Activated CD4-positive, alpha-beta memory T cell treated with anti-CD3 and anti-CD28 coated beads, Interleukin-2, amount 10 ng/mL, durations not matched to agents 7 days and 5 days (primary cell): ENCODE results near the gene MERTK. TPM values are rescaled to one million over a fixed set of nuclear protein-coding genes. Genes with fewer than 3 reads are reported as not detected.

Experiments used
- CTCF ChIA-PET: fragments of 350-600 bp; sonication (Branson Sonifier 250); formaldehyde crosslinking; loops from one replicate; lab custom pipeline; 2021; ENCODE audit warnings: antibody characterized with exemption, inconsistent platforms; lab: Charles Lee
- POLR2A ChIA-PET: fragments of 350-600 bp; sonication (Branson Sonifier 250); formaldehyde crosslinking; loops from one replicate; lab custom pipeline; 2021; ENCODE audit warnings: antibody characterized with exemption; lab: Charles Lee
- DNase-seq: peaks from one replicate; pipeline ENCODE4 v3.0.0-alpha.2; 2020
- H3K27ac Mint-ChIP-seq: one replicate; pipeline ENCODE4 v1.8.0; 2021; ENCODE audit warnings: mild to moderate bottlenecking, mixed read lengths
- H3K27me3 Mint-ChIP-seq: one replicate; pipeline ENCODE4 v1.8.0; 2021; ENCODE audit warnings: mixed read lengths
- H3K36me3 Mint-ChIP-seq: one replicate; pipeline ENCODE4 v1.8.0; 2021; ENCODE audit warnings: low read depth, mixed read lengths
- H3K4me1 Mint-ChIP-seq: one replicate; pipeline ENCODE4 v1.8.0; 2021; ENCODE audit warnings: mixed read lengths
- H3K4me3 Mint-ChIP-seq: one replicate; pipeline ENCODE4 v1.8.0; 2021; ENCODE audit warnings: mild to moderate bottlenecking, mixed read lengths
- H3K9me3 Mint-ChIP-seq: one replicate; pipeline ENCODE4 v1.8.0; 2021; ENCODE audit warnings: mixed read lengths
- total RNA-seq, 2 experiments: library from RNA; stranded (reverse); gene quantifications; one replicate each; pipeline ENCODE4 v1.2.3, GENCODE V29; 2021

MERTK gene
- total RNA-seq, 2 experiments from 2014 or later = 0.20 to 0.35 TPM

- CTCF ChIA-PET = no interaction called here
These were observed 121.2 kb downstream of the MERTK start for GRCh38 chr2:112019569-112019982.

GRCh38 chr2:112020561-112020960, 122.2 kb downstream of the MERTK start:
- Mint-ChIP-seq H3K36me3 (no peaks in the 10 kb centered on the region), H3K4me3 (no peak overlapping the region), H3K4me1 (peaks cover 2% of the 10 kb centered on the region), H3K27ac (no peak overlapping the region), H3K27me3 (peaks cover 29% of the 10 kb centered on the region), H3K9me3 (no peaks in the 10 kb centered on the region)
- DNase-seq = no peak
- ChIA-PET POLR2A (no interaction called here), CTCF (no interaction called here)

More at GRCh38 chr2:112019569-112019982, 121.2 kb downstream of the MERTK start:
- Mint-ChIP-seq H3K9me3 (no peaks in the 10 kb centered on the region), H3K36me3 (no peaks in the 10 kb centered on the region), H3K4me3 (no peak overlapping the region), H3K4me1 (peaks cover 2% of the 10 kb centered on the region), H3K27ac (no peak overlapping the region), H3K27me3 (peaks cover 29% of the 10 kb centered on the region)
- POLR2A ChIA-PET = interaction anchor here (0.6 kb wide), 1 partner anchor 1342 kb away, joined by 3 read pairs; no protein-coding TSS in a partner anchor
- DNase-seq = no peak

DNA sequence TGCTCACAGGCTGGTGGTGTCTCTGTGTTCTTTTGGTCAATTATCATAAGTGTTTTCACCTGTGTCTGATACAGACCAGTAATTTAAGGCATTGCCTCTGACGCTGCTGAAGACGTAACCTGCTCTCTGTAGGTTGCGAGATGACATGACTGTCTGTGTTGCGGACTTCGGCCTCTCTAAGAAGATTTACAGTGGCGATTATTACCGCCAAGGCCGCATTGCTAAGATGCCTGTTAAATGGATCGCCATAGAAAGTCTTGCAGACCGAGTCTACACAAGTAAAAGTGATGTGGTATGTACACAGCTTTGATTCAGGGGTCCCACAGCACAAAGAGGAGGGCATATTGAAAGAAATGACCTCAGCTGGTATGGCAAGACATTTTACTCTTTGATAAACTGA, 122.9 kb downstream of the MERTK start:
- peaks cover 26% of the 10 kb centered on the region for H3K27me3 Mint-ChIP-seq
- H3K9me3 Mint-ChIP-seq = no peaks in the 10 kb centered on the region
- CTCF ChIA-PET = no interaction called here
- H3K4me1 Mint-ChIP-seq = peaks cover 2% of the 10 kb centered on the region
- DNase-seq = no peak
- POLR2A ChIA-PET = no interaction called here
- no peak overlapping the region for H3K27ac Mint-ChIP-seq
- H3K4me3 Mint-ChIP-seq = no peak overlapping the region
- H3K36me3 Mint-ChIP-seq = no peaks in the 10 kb centered on the region

- H3K27ac Mint-ChIP-seq = no peak overlapping the region
- peaks cover 25% of the 10 kb centered on the region for H3K27me3 Mint-ChIP-seq
- DNase-seq = no peak
- POLR2A ChIA-PET = no interaction called here
- no peaks in the 10 kb centered on the region for H3K36me3 Mint-ChIP-seq
- peaks cover 2% of the 10 kb centered on the region for H3K4me1 Mint-ChIP-seq
- CTCF ChIA-PET = no interaction called here
- H3K9me3 Mint-ChIP-seq = no peaks in the 10 kb centered on the region
- H3K4me3 Mint-ChIP-seq = no peak overlapping the region
These were observed 123.4 kb downstream of the MERTK start for GRCh38 chr2:112021781-112022231.

- CTCF ChIA-PET = interaction anchor here (1.1 kb wide), 1 partner anchor 126 kb away, joined by 3 read pairs; no protein-coding TSS in a partner anchor
- POLR2A ChIA-PET = no interaction called here
- H3K9me3 Mint-ChIP-seq = no peaks in the 10 kb centered on the region
- no peak overlapping the region for H3K4me3 Mint-ChIP-seq
- H3K27me3 Mint-ChIP-seq = peaks cover 14% of the 10 kb centered on the region
- H3K27ac Mint-ChIP-seq = no peak overlapping the region
- DNase-seq = no peak
- H3K4me1 Mint-ChIP-seq = peaks cover 2% of the 10 kb centered on the region
- H3K36me3 Mint-ChIP-seq = no peaks in the 10 kb centered on the region
These were observed 125.3 kb downstream of the MERTK start for GRCh38 chr2:112023707-112024106.

GRCh38 chr2:112024231-112024630, 125.8 kb downstream of the MERTK start:
- ChIA-PET POLR2A (no interaction called here), CTCF (interaction anchor here (1.1 kb wide), 2 partner anchors 9 to 126 kb away, joined by 3 read pairs; no protein-coding TSS in a partner anchor)
- H3K27me3 Mint-ChIP-seq = peaks cover 10% of the 10 kb centered on the region
- H3K9me3 Mint-ChIP-seq = no peaks in the 10 kb centered on the region
- no peaks in the 10 kb centered on the region for H3K36me3 Mint-ChIP-seq
- no peak for DNase-seq
- H3K4me1 Mint-ChIP-seq = peaks cover 2% of the 10 kb centered on the region
- no peak overlapping the region for H3K4me3 Mint-ChIP-seq
- no peak overlapping the region for H3K27ac Mint-ChIP-seq

DNA sequence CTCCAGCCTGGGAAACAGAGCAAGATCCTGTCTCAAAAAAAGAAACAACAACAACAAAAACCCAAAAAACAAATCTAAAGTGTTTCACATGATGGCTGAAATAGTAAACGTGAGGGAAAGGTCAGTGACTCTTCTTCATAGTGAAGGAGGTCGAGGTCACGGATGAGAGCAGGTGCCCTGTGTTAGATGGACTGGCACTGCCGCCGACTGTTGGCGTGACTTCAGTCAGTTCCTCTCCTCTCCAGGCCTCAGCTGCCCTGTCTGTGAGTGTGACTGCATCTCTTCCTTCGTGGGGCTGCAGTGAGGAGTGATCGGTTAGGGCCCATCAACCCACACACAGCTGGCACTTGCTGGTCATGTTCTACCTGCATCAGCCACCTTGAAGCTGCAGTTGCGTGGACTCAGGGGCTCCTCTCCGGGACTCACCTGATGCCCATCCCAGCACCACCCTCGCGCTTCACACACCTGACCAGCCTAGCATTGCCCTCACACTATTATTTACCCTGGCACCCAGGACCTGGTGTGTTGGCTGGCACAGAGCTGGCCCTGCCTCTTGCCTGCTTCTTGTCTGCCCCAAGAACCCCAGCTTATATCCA, 126.6 kb downstream of the MERTK start:
- Mint-ChIP-seq H3K36me3 (no peaks in the 10 kb centered on the region), H3K4me1 (peaks cover 2% of the 10 kb centered on the region), H3K27ac (no peak overlapping the region), H3K27me3 (peaks cover 7% of the 10 kb centered on the region), H3K4me3 (no peak overlapping the region), H3K9me3 (no peaks in the 10 kb centered on the region)
- CTCF ChIA-PET = interaction anchor here (1.1 kb wide), 1 partner anchor 8 kb away, joined by 3 read pairs; no protein-coding TSS in a partner anchor
- no peak for DNase-seq
- POLR2A ChIA-PET = no interaction called here

- CTCF ChIA-PET = no interaction called here
- H3K4me3 Mint-ChIP-seq = no peak overlapping the region
- no peak overlapping the region for H3K27ac Mint-ChIP-seq
- H3K36me3 Mint-ChIP-seq = no peaks in the 10 kb centered on the region
- no peak for DNase-seq
- H3K9me3 Mint-ChIP-seq = no peaks in the 10 kb centered on the region
- POLR2A ChIA-PET = no interaction called here
- H3K27me3 Mint-ChIP-seq = no peaks in the 10 kb centered on the region
- H3K4me1 Mint-ChIP-seq = peaks cover 2% of the 10 kb centered on the region
These were observed 128.1 kb downstream of the MERTK start for GRCh38 chr2:112026509-112026908.

- no peak for DNase-seq
- ChIA-PET POLR2A (no interaction called here), CTCF (no interaction called here)
- Mint-ChIP-seq H3K27me3 (no peaks in the 10 kb centered on the region), H3K4me1 (peaks cover 8% of the 10 kb centered on the region), H3K4me3 (no peak overlapping the region), H3K9me3 (no peaks in the 10 kb centered on the region), H3K27ac (no peak overlapping the region), H3K36me3 (no peaks in the 10 kb centered on the region)
These were observed 129.4 kb downstream of the MERTK start for GRCh38 chr2:112027767-112028166.

GRCh38 chr2:112029164-112029563, 130.8 kb downstream of the MERTK start:
- H3K9me3 Mint-ChIP-seq = no peaks in the 10 kb centered on the region
- CTCF ChIA-PET = interaction anchor here (0.6 kb wide), 1 partner anchor 17 kb away, joined by 3 read pairs; no protein-coding TSS in a partner anchor
- H3K27me3 Mint-ChIP-seq = no peaks in the 10 kb centered on the region
- no peak for DNase-seq
- POLR2A ChIA-PET = no interaction called here
- no peak overlapping the region for H3K27ac Mint-ChIP-seq
- H3K4me1 Mint-ChIP-seq = peaks cover 7% of the 10 kb centered on the region
- no peaks in the 10 kb centered on the region for H3K36me3 Mint-ChIP-seq
- H3K4me3 Mint-ChIP-seq = no peak overlapping the region

- CTCF ChIA-PET = no interaction called here
- POLR2A ChIA-PET = no interaction called here
- Mint-ChIP-seq H3K9me3 (no peaks in the 10 kb centered on the region), H3K27ac (no peak overlapping the region), H3K4me3 (no peak overlapping the region), H3K36me3 (no peaks in the 10 kb centered on the region), H3K27me3 (no peaks in the 10 kb centered on the region), H3K4me1 (peaks cover 6% of the 10 kb centered on the region)
- no peak for DNase-seq
These were observed 133.2 kb downstream of the MERTK start for GRCh38 chr2:112031473-112032223.

GRCh38 chr2:112032224-112032586, 133.8 kb downstream of the MERTK start:
- CTCF ChIA-PET = interaction anchor here (1.2 kb wide), 1 partner anchor 8 kb away, joined by 3 read pairs; no protein-coding TSS in a partner anchor
- Mint-ChIP-seq H3K4me1 (peaks cover 6% of the 10 kb centered on the region), H3K9me3 (no peaks in the 10 kb centered on the region)

DNA sequence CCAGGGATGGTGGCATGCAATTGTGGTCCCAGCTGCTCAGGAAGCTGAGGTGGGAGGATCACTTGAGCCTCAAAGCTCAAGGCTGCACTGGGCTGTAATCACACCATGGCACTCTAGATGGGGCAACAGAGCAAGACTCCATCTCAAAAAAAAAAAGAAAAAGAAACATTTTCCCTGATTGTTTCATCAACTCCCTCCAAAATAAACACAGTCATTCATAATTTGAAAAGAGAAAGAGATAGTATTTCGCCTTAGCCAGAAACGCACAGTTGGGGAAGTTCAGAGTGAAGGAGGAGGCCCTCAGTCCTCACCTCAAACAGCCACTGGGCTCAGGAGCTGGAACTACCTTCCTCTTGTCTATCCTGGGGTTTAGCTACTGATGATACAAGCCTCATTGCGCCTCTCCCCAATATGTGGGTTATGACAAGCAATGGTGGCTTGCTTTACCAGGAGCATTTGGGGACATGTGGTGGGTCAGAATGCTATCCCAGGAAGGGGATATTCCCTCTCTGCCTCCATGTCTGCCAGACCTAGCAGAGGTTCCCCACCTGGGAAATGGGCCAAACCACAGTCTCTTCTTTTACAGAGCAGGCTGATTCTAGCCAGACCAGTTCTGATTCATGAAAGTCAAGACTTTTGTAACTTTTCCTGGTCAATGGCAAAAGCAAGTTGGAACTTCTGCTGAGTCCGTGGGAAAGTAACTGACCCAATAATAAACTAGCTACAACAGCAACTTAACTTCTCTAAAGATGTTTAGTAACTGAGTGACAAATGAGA, 134.5 kb downstream of the MERTK start:
- POLR2A ChIA-PET = no interaction called here
- Mint-ChIP-seq H3K9me3 (no peaks in the 10 kb centered on the region), H3K36me3 (no peaks in the 10 kb centered on the region), H3K27ac (no peak overlapping the region), H3K4me1 (peaks cover 6% of the 10 kb centered on the region), H3K27me3 (peaks cover 7% of the 10 kb centered on the region), H3K4me3 (no peak overlapping the region)
- no peak for DNase-seq
- CTCF ChIA-PET = interaction anchor here (1.2 kb wide), 1 partner anchor 8 kb away, joined by 3 read pairs; no protein-coding TSS in a partner anchor

More at GRCh38 chr2:112032224-112032586, 133.8 kb downstream of the MERTK start:
- DNase-seq = no peak
- Mint-ChIP-seq H3K36me3 (no peaks in the 10 kb centered on the region), H3K4me3 (no peak overlapping the region), H3K27me3 (peaks cover under 1% of the 10 kb centered on the region), H3K27ac (no peak overlapping the region)
- POLR2A ChIA-PET = no interaction called here
